T-helper 22 cell (primary cell): ENCODE data around the gene SDK1.

Source experiments
- DNase-seq: peaks from one replicate; pipeline ENCODE4 v3.0.0-alpha.2; 2020; ENCODE audit warnings: low read depth

SDK1 gene

GRCh38 chr7:3795781-3796180 lies 494.7 kb downstream of the SDK1 start:
- DNase-seq = no peak

- no peak for DNase-seq
Measured at GRCh38 chr7:3805151-3805550, 504.1 kb downstream of the SDK1 start.

GRCh38 chr7:3806516-3806915 lies 505.5 kb downstream of the SDK1 start:
- DNase-seq = no peak

GRCh38 chr7:3807824-3808223 lies 506.8 kb downstream of the SDK1 start:
- no peak for DNase-seq

- no peak for DNase-seq
Measured at GRCh38 chr7:3821488-3821887, 520.4 kb downstream of the SDK1 start.

GRCh38 chr7:3825491-3825890 lies 524.4 kb downstream of the SDK1 start:
- no peak for DNase-seq

- DNase-seq = no peak
Measured at GRCh38 chr7:3832199-3832598, 531.1 kb downstream of the SDK1 start.

GRCh38 chr7:3835109-3835508 lies 534.1 kb downstream of the SDK1 start:
- no peak for DNase-seq

GRCh38 chr7:3836855-3837254 lies 535.8 kb downstream of the SDK1 start:
- no peak for DNase-seq

GRCh38 chr7:3844540-3845151 lies 543.6 kb downstream of the SDK1 start:
- no peak for DNase-seq

- DNase-seq = no peak
Measured at GRCh38 chr7:3846738-3847137, 545.7 kb downstream of the SDK1 start.

- no peak for DNase-seq
Measured at GRCh38 chr7:3847336-3847735, 546.3 kb downstream of the SDK1 start.

- DNase-seq = no peak
Measured at GRCh38 chr7:3859431-3859830, 558.4 kb downstream of the SDK1 start.

- DNase-seq = no peak
Measured at GRCh38 chr7:3860932-3861331, 559.9 kb downstream of the SDK1 start.

- DNase-seq = no peak
Measured at GRCh38 chr7:3861386-3861785, 560.3 kb downstream of the SDK1 start.

- DNase-seq = no peak
Measured at GRCh38 chr7:3861941-3862340, 560.9 kb downstream of the SDK1 start.

GRCh38 chr7:3862774-3863173 lies 561.7 kb downstream of the SDK1 start:
- no peak for DNase-seq

GRCh38 chr7:3866277-3866676 lies 565.2 kb downstream of the SDK1 start:
- no peak for DNase-seq

- no peak for DNase-seq
Measured at GRCh38 chr7:3867863-3868262, 566.8 kb downstream of the SDK1 start.

- no peak for DNase-seq
Measured at GRCh38 chr7:3879355-3880075, 578.5 kb downstream of the SDK1 start.

- no peak for DNase-seq
Measured at GRCh38 chr7:3880228-3880987, 579.4 kb downstream of the SDK1 start.

- no peak for DNase-seq
Measured at GRCh38 chr7:3882782-3883181, 581.7 kb downstream of the SDK1 start.

GRCh38 chr7:3884543-3884942 lies 583.5 kb downstream of the SDK1 start:
- DNase-seq = no peak
